Measurements from ENCODE around the gene NRCAM. TPM values are rescaled to one million over a fixed set of nuclear protein-coding genes. Genes with fewer than 3 reads are reported as not detected.
A peak's percentile ranks its signal among the peaks of the same experiment; 100 is the strongest.

The NRCAM gene
- total RNA-seq, 6 experiments from 2014 or later: 0.27 to 0.51 (median 0.40) TPM

- Mint-ChIP-seq H3K27ac (no peak overlapping the region), H3K27me3 (ENCODE audit: insufficient read depth) (peaks cover 28% of the 10 kb centered on the region), H3K36me3 (ENCODE audit: low read depth) (no peaks in the 10 kb centered on the region), H3K9me3 (no peaks in the 10 kb centered on the region), H3K4me3 (no peak overlapping the region), H3K4me1 (ENCODE audit: low read depth) (peaks cover 5% of the 10 kb centered on the region; the same call in 1 of the 2 replicates)
- no peak for TF ChIP-seq CTCF (IDR thresholded peaks at IDR 0.05)
- DNase-seq: no peak
Observed at GRCh38 chr7:108453320-108453719, 2.9 kb downstream of the NRCAM start.

GRCh38 chr7:108452707-108453106 is 3.5 kb downstream of the NRCAM start:
- Mint-ChIP-seq H3K9me3 (no peaks in the 10 kb centered on the region), H3K4me1 (ENCODE audit: low read depth) (peaks cover 5% of the 10 kb centered on the region; the same call in 1 of the 2 replicates), H3K27ac (no peak overlapping the region), H3K4me3 (no peak overlapping the region), H3K27me3 (ENCODE audit: insufficient read depth) (peaks cover 24% of the 10 kb centered on the region), H3K36me3 (ENCODE audit: low read depth) (no peaks in the 10 kb centered on the region)
- no peak for DNase-seq
- peak; percentile 71 for TF ChIP-seq CTCF (IDR thresholded peaks at IDR 0.05)

DNA sequence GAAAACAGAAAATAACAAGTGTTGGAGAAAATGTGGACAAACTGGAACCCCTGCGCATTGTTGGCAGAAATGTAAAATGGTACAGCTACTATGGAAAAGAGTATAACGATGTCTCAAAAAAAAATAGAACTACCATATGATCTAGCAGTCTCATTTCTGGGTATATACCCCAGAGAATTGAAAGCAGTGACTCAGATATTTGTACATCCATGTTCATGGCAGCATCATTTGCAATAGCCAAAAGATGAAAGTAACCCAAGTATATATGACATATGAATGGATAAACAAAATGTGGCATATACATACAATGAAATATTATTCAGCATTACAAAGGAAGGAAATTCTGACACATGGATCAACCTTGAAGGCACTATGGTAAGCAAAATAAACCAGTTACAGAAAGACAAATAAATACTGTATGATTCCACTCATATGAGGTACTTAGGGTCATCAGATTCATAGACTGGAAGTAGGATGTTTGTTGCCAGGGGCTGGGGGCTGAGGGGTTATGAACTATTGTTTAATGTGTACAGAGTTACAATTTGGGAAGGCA is 4.9 kb downstream of the NRCAM start:
- no peak for DNase-seq
- no peak overlapping the region for H3K27ac Mint-ChIP-seq

DNA sequence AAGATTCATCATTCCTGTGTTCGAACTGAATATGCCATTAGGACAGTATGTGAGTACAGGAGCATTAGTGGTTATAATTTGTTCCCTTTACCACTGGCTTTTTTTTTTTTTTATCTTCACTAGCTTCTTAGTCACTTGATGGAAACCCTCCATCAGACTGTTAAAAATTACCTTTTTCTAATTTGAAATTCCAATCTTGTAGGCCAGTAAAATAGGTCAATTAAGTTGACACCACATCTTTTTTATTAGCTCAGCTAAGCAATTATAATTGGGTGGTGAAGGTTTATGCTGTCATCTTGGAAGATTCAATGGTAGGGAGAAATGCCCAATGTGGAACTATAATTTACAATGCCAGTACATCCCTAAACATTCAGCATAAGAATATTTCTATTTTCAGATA is 6.1 kb downstream of the NRCAM start:
- Mint-ChIP-seq H3K4me3 (no peak overlapping the region), H3K4me1 (ENCODE audit: low read depth) (peaks cover 5% of the 10 kb centered on the region; the same call in 1 of the 2 replicates), H3K36me3 (ENCODE audit: low read depth) (no peaks in the 10 kb centered on the region), H3K9me3 (no peaks in the 10 kb centered on the region), H3K27ac (no peak overlapping the region), H3K27me3 (ENCODE audit: insufficient read depth) (peaks cover 26% of the 10 kb centered on the region)
- TF ChIP-seq CTCF (IDR thresholded peaks at IDR 0.05): no peak
- DNase-seq: no peak

More for the DNA sequence above, 4.9 kb downstream of the NRCAM start:
- no peaks in the 10 kb centered on the region for H3K9me3 Mint-ChIP-seq
- H3K4me3 Mint-ChIP-seq: no peak overlapping the region
- peaks cover 5% of the 10 kb centered on the region; the same call in 1 of the 2 replicates for H3K4me1 Mint-ChIP-seq (ENCODE audit: low read depth)
- no peak for TF ChIP-seq CTCF (IDR thresholded peaks at IDR 0.05)
- H3K36me3 Mint-ChIP-seq (ENCODE audit: low read depth): no peaks in the 10 kb centered on the region
- peaks cover 18% of the 10 kb centered on the region for H3K27me3 Mint-ChIP-seq (ENCODE audit: insufficient read depth)

DNA sequence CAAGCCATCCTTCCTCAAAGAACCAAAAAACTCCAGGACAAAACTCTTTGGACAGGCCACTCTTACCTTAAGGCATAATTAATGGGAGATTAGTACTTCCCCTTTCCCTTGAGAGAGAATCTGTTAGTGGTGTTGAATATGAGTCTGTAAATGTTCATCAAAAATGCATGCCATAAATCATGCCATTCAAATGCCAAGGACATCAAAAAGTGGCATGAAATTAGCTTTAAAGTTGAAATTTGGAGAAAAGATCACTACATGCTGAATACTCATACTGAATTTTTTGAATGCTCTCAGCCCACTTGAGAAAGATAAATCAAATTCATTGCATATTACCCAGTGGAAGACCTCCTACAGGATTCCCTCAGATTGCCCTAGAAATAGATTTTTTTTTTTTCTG is 6.7 kb downstream of the NRCAM start:
- Mint-ChIP-seq H3K4me1 (ENCODE audit: low read depth) (peaks cover 3% of the 10 kb centered on the region; the same call in 1 of the 2 replicates), H3K9me3 (no peaks in the 10 kb centered on the region), H3K36me3 (ENCODE audit: low read depth) (no peaks in the 10 kb centered on the region), H3K27ac (no peak overlapping the region), H3K4me3 (no peak overlapping the region), H3K27me3 (ENCODE audit: insufficient read depth) (peaks cover 24% of the 10 kb centered on the region)
- no peak for DNase-seq
- no peak for TF ChIP-seq CTCF (IDR thresholded peaks at IDR 0.05)
